C1 segment of cervical spinal cord (tissue), 14 donors: Measurements from ENCODE around the gene DMBX1.

Experiments used
- DNase-seq, 14 donors: peaks; one replicate each; lab custom pipeline; 2025; lab: John Stamatoyannopoulos, UW

Gene DMBX1

DNA sequence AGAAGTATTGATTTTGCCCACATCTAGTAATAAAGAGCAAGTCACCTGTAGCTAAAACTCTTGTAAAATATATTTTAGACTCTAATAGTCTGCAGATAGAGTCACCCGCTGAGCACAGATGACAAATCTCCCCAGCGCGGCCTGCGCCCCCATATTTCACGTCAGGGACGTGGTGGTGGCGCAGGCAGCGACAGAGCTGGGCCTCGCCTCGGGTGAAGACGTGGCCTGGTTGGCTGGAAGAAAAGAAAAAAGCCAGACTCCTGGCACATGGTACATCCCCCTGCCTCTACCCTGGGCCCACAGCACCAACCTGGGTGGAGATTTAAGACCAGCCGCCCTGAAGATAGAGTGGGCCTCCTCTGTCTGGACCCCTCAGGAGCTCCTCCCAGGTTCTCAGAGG, 6.0 kb upstream of the DMBX1 start:
- DNase-seq, result no peak

DNA sequence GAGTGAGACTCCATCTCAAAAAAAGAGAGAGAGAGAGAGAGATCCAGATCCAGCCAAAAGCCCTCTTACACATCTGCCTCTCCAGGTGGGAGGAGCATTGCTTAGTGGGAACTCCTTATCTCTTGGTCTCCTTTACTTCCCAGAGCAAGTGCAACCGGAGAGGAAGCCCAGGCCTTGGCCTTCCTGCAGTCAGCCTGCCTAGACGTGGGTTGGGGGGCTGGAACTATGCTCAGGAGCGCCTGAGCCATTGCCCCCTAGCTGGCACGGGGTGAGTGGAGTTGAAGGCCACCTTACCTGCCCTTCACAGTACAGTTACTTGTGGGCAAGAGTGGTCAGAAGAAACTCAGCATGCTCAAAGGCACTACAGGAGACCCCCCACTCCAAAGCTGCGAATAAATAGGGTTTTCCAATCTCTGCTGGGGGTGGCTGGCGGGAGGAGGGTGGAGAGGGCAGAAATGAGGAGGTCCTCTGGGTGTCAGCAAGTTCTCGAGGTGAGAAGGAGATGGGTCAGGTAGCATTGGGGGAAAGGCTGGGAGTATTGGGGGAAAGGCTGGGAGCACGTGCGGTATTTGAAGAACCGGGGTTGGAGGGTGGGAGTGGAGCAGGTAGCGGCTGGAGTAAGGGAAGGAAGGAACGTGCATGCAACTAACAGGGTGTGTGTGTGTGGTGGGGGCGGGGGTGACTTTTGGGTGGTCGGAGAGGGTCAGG, 4.7 kb upstream of the DMBX1 start:
- DNase-seq, result no peak

DNA sequence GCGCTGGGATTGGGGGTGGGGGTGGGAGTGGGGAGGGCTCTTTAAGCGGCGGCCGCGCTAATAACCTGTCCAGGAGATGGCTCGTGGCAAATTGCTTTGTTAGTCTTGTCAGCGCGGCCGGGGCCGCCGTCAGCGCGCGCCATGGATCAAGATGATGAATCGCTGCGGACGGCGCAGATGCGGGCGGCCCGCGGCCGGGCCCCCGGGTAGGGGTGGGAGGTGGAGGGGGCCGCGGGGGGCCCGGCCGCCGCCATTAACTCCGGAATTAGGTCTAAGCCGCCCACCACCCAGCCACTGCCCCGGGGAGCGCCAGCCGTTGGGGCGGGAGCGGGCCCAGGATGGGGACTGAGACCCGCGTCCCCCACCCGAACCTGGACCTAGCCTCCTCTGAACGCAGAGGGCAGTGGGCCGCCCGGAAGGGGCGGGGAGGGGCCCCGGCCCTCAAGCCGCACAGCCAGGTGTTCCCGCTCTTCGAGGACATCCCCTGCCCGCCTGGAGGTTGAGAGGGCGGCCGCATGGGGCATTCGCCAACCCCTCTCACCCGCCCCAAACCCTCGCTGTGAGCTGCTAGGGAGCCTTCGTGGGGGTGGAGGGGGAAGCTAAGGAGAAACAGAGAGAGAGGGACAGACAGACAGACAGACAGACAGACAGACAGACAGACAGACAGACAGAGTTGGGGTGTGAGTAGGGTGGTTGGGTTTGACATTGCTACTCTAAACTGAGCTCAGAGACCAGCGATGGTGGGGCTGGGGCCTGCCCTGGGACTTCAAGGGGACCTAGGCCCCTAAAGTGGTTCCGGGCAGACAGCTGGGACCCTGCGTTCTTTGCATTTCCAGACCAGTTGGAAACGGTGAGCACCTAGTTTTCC, 3.8 kb upstream of the DMBX1 start:
- DNase-seq, result no peak

DNA sequence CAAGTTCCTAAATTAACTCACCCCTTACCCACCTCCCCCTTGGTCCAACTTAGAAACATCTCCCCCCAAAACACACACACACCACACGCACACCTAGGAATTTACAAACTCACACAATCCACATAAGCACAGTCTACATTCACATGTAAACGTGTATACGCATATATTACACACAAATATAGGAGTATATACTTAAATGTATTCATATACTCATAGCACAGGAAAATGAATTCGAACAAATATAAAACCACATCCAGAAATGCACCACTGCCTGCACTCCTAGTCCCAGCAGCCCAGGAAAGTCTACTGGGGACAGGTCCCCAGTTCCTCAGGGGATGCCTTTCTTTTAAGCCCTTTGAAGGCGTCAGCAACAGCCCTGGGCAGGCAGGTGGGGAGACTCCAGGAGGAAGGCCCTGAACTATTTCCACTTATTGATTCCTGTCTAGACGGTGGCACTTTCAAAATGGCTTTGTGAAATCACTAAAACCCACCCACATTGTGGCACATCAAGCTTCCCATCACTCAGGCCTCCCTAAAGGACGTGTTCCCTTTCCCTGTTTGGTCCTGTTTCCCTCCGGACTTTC, 3.1 kb upstream of the DMBX1 start:
- no peak for DNase-seq

DNA sequence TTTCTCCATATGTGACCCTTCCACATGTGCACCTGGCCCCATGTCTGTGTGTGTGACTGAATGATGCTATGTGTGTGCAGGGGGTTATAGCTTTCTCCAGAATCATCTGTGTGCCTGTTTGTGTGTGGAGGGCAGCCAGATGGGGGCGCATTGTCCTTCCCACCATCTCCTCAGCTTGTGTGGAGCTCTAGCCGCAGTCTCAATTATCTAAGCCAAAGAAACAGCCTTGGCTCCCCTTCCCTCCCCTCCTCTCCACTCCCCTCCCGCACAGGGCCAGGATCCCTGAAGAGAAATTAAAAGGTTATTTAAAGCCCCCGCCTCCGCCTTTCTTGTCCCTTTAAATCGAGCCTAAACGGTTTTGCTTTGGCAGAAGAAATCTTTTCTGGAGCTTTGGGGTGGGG, 1.8 kb upstream of the DMBX1 start:
- DNase-seq, result no peak

DNA sequence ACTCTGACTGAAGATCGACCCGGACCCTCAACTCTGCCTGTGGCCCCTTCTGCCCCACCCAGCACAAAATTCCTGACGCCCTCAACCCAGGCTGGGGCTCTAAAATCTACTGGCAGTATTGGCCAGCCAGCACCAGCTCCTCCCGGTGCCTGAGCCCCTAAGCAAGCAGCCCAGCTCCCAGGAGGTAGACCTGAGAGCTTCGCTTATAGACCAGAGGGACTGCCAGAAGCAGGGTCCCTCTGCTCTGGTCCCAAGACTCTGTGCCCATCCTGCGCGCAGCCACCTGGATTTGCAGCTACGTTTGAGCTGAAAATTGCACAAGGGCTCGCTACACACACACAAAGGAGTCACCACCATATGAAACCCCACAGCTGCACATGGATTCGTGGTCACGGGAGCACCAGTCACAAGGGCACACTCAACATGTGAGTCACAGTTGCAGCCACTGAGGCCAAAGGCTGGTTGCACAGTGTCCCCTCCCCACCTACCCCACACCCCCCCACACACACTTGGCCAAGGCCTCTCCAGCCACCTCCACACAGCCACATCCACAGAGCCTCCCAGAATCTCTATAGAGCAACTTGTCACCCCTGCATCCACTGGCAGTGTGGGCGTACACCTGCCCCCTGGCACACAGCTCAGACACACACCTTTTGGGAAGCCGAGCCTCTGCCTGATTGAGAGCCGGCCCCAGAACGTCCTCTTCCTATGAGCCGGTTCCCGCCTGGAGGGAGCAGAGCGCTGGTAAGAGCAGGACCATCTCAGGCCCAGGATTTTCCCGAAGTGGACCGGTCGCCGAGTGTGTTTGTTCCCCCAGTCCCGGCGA, 1.1 kb upstream of the DMBX1 start:
- no peak for DNase-seq

DNA sequence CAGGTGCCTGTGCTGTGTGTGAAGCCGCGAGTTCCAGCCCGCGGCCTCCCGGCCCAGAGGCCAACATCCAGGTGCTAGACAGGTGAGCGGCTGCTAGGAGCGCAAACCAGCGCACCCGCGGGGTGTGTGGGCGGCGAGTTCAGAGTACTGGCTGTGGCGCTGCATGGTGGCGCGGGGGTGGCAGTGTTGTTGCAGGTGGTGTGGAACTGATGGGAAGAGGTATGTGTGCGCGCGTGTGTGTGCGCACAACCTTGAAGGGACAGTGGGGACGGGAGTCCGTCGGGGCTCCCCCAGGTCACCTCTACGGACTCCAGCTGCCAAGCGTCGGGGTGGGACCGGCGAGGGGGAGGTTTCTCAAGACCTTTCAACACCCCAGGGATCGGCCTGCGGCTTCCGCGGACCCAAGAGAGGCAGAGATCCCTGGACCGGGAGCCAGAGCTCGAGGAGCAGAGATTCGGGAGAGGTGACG, 433 bp upstream of the DMBX1 start:
- DNase-seq, result no peak

DNA sequence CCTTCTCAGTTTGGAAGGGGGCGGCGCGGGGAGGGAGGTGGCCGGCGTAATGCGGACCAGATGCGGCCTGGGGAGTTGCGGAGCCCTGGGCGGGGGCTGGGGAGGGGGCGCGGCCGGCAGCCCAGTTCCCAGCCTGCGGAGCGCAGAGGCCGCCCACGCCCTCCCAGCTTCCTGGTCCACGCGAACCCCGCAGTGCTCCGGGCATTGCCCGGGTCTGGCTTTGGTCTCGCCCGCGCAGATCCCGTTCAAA, 695 bp downstream of the DMBX1 start:
- DNase-seq, result no peak

DNA sequence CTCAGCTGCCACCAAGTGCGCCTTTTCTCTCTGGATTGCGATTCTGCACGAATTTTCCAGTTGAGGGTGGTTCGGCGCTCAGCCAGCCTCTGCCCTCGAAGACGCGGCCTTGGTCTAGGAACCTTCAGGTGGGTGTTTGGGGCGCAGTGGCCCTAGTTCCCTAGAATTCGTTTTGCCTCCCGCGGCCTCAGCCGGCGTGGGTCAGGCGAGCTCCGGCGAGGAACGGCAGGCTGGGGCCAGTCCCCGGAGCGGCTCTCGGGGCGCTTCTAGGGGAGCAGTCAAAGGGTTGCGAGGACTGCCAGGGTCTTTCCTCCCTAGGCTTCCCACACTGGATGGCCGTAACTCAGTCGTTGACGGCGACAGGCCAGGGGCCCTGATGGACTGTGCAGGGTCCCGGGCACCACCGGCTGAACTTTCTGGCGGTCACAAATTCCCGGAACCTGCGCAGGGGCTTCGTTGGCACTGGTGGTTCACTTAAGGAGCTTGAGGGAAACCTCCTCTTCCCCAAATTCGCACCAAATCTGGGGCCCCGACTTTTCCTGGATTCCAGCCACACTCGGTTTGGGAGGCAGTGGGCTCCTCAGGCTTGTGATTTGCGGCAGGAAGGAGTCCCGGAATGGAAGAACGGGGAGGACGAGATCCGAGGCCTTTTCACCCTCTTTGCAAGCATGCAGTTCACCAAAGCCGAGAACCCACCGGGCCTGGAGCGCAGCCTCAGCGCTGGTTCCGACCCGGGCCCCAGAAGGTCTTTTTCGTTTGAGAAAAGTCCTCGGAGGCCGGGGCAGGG, 1.2 kb downstream of the DMBX1 start:
- DNase-seq, result no peak

DNA sequence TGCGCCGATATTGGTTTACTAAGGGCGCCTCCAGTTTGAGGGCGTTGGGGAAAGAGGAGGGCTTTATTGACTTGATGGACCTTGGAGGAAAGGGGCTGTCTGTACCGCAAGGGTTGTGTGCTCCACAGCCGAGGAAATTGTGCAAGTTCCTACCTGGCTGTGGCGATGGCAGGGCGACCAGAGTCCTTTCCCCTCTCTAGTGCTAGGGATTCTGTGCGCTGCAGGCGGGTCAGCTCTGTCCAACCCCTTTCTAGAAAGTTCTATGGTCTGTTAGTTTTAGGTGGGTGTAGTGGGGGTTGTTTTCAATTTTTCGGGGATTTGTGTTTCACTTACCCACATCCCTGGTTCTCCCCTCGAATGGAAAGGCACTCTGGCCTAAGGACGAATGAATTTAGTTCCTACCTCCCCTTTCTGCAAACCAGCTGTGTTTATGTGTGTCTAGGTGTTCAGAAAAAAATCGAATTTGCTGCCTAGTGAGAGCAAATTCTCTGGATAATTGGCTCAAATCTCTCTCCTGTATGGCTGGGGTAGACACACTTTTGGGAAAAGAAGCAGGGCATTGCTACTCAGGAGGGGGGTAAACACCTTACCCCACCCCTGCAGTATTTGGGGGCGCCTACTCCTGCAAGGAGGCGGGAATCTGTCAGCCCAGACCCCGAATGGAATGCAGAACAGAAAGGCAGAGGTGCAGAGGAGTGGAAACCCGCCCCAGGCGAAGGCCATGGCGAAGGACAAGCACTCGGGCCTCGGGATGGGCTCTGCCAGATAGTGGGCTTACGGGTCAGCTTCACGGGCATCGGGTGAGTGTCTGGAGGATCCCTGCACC, 2.0 kb downstream of the DMBX1 start:
- no peak for DNase-seq

DNA sequence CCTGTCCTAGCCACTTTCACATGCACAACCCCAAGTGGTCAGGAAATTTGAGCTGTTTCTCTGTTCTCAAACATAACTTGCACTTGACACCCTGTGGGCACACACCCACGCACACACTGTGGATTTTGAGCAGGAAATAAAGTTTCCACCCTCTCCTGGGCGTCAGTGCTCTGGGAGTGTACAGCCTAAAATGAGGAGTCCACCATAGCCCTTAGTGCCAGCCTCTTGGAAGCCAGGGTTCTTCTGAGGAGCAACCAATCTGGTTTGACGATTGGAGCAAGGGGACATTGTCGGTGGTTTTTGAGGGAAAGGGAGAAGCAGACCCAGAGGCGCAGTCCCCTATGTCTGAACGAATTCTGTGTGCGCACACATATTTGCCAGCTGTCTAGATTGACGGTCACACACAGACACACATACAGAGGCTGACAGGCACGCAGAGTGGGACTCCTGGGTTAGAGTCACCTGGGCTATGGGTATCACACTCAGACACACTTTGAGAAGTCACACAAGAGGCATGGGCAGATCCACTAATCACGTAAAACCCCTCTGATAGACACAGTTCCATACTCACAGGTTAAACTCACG, 2.7 kb downstream of the DMBX1 start:
- no peak for DNase-seq

DNA sequence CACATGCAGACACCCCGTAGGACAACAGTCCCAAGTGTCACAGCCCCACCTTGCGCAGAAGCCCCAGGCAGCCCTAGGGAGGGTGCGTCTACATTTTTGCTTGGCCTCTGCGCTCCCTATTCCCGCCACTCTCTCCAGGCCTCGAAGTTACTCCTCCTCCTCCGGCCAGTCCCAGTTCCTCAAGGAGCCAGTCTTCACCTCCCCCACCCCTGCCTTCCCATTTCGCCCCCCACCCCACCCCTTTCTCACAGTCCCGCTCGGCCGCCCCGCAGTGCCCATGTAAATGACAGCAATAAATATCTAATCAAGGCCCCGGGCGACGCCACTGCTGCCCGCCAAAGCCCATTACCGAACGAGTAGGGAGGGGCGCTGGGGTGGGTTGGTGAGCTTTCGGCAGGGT, 3.2 kb downstream of the DMBX1 start:
- DNase-seq, result no peak

DNA sequence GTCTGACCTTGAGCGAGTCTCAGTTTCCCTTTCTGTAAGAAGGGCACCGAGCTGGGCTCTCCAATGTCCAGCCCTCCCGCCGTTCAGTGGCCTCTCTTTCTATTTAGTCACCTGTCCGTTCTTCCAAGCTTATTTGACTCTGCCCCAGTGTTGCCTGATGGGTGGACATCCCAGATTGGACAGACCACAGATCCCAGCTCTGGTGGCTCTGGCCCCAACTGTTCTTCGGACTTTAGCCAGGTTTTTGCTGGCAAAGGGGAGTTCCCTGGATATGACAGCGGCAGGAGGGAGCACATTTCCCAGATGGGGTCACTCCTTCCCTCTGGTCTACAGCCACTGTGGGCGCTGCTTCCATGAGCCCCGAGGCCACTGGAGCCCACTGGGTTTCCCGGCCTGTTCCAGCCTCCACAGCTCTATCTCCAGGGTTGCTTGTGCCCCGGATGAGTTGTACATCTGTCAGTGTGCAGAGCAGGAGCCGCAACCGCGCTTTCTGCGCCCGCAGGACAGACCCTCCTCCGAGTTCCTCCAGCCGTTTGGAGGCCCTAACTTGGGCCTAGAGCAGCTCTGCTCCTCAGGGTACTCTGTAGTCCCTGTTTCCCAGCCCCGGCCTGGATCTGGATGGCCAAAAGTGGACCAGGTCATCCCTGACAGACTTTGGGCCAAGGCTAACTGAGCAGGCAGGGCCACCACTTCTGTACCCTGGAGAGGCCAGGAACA, 3.8 kb downstream of the DMBX1 start:
- no peak for DNase-seq

DNA sequence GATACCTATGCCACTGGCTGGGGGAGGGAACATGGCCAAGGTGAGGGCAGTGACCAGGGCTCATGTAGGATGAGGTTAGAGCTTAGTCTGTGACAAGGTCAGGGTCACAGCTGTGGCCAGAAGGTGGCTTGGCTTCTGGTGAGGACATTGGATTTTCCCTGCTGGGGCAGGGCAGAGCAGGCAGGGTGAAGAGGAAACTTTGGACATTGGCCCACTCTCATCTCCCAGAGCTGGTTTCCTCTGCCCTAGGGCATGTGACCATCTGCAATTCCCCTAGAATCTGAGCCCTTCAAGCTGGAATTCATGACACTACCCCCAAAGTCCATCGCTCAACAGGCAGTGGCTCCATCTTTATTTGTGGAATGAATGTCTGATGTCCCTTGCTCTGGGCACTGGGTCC, 5.3 kb downstream of the DMBX1 start:
- DNase-seq, result no peak

DNA sequence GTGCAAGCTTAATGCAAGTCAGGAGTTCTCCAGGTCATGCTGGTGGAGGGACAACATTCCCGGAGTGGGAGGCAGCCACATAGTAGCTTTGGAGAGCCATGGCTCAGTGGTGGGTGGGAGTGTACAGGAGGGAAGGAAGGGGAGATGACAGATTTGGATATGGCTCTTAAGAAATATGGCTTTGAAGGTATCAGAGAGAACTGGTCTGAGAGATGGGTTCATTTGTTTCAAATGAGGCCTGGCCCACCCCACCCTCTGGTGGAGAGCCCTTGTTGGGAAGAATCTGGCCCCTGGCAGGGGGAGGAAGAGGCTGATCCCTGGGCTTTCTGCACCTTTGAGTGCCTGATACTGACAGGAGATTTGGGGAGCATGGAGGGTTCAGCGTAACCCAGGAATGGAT, 6.1 kb downstream of the DMBX1 start:
- DNase-seq, result no peak

DNA sequence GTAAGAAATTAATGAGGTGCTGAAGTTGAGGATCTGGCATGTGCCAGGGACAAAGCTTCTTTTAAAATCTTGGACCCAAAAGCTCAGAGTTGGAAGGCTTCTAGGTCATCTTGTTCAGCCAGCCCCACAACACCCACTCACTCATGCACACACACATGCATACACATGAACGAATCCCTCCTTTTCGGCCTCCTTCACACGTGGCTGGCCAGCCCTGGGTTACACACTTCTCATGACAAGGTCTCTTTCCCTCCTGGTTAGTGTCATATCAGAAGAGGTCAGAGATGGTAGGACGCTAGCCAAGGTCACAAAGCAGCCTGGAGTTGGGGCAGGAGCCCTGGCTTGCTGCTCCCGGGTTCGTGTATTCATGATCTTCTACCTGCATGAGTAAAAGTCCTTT, 6.9 kb downstream of the DMBX1 start:
- DNase-seq, result no peak

DNA sequence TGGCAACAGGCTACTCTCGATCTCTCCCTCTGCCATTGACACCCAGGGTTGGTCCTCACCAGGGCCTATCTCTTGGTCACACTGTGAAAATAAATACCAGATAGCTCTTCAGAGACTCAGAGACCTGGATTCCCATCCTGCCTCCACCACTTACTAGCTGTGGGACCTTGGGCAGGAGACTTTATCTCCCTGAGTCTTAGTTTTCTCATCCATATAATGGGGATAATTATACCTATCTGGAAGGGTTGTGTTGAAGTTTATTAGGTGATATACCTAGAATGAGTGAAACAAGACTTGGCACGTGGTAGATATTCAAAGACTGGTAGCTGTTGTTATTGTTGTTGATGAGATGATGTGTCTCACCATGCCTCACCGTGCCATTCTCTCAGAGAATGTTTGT, 7.4 kb downstream of the DMBX1 start:
- no peak for DNase-seq

DNA sequence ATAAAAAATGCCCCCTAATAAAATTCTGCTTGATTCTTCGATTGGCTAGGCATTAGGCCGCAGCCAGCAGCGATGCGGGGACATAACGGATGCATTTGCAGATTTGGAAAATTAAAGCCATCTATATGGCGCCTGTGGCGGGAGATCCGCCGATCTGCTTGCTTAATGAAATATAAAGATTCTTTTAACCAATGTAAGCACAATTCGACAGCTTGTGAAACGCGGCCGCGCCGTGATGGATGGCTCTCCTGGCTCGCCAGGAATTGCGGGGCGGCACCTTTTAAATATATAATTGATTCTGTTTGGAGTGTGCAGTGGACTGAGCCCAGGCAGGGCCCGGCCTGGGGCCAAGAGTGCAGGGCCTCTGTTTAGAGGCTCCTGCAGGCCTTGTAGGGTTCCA, 8.0 kb downstream of the DMBX1 start:
- DNase-seq, result no peak

DNA sequence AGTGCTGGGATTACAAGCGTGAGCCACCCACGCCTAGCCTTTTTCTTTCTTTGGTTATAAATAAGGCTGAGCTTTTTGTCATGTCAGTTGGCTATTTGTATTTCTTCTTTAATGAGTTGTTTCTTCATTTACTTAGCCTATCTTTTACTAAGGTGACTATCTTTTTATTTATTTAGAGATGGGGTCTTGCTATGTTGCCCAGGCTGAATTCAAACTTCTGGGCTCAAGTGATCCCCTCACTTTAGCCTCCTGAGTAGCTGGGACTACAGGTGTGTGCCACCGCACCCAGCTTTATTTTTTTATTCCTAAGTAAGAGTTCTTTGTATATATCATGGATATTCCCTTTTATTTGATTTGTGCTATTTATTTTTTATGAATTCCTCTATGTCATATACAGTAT, 11.9 kb downstream of the DMBX1 start:
- no peak for DNase-seq
